Measurements from ENCODE around the gene CDC34. TPM values are rescaled to one million over a fixed set of nuclear protein-coding genes. Genes with fewer than 3 reads are reported as not detected.

The CDC34 gene
- total and polyA plus RNA-seq, 9 of the 15 experiments (the other 6 are each of a cell fraction or from before 2014, with no cell fraction given): 0.80 to 203 (median 65.5) TPM

GRCh38 chr19:584240-585001 lies 52.9 kb downstream of the CDC34 start (continued):
- TF ChIP-seq HNRNPL (IDR thresholded peaks at IDR 0.05; ENCODE audit: low read depth, low read length) (peak; percentile 78; the same call in 1 of the 2 replicates), LARP7 (IDR thresholded peaks at IDR 0.05) (no peak), DACH1 (IDR thresholded peaks at IDR 0.05; ENCODE audit: partially characterized antibody) (peak; percentile 63), ZNF316 (IDR thresholded peaks at IDR 0.05) (no peak), RBFOX2 (IDR thresholded peaks at IDR 0.05; ENCODE audit: low read depth, low read length) (no peak), USF2 (CRISPR knock-in tag; IDR thresholded peaks at IDR 0.05) (no peak), CGGBP1 (CRISPR knock-in tag; IDR thresholded peaks at IDR 0.05) (no peak), BMI1 (IDR thresholded peaks at IDR 0.05; ENCODE audit: low read length) (no peak), PTBP1 (IDR thresholded peaks at IDR 0.05; ENCODE audit: low read depth, low read length) (peak; percentile 75), RFX5 (IDR thresholded peaks at IDR 0.05; ENCODE audit: low read depth, low read length) (no peak), POLR3G (IDR thresholded peaks at IDR 0.05; ENCODE audit: extremely low read depth, insufficient read length, insufficient replicate concordance) (no peak), THRAP3 (IDR thresholded peaks at IDR 0.05; ENCODE audit: borderline replicate concordance) (no peak), KHSRP (IDR thresholded peaks at IDR 0.05) (no peak), SP2 (IDR thresholded peaks at IDR 0.05; ENCODE audit: extremely low read depth, low read depth, low read length, poor library complexity, severe bottlenecking) (no peak), NR2C2 (CRISPR knock-in tag; IDR thresholded peaks at IDR 0.05) (no peak), NR2C2 (tag; IDR thresholded peaks at IDR 0.05) (no peak), IRF9 (tag; IDR thresholded peaks at IDR 0.05) (no peak), GATAD2B (IDR thresholded peaks at IDR 0.05; ENCODE audit: borderline replicate concordance) (no peak), ZBTB7A (IDR thresholded peaks at IDR 0.05; ENCODE audit: borderline replicate concordance, control insufficient read depth, low read depth, low read length) (peak; percentile 88), ZNF197 (CRISPR knock-in tag; IDR thresholded peaks at IDR 0.05; ENCODE audit: low read depth) (no peak), MYC (IDR thresholded peaks at IDR 0.05; ENCODE audit: low read depth, low read length) (0 out of 2 replicates have a peak, but pooled peaks have one; percentile 16), MYC (CRISPR knock-in tag; IDR thresholded peaks at IDR 0.05; ENCODE audit: borderline replicate concordance, low read depth) (no peak), SIX5 (IDR thresholded peaks at IDR 0.05; ENCODE audit: borderline replicate concordance in 1 of 2, insufficient read depth in 1 of 2, low read depth in 1 of 2, low read length in 2 of 2) (no peak), STAG1 (CRISPR knock-in tag; IDR thresholded peaks at IDR 0.05; ENCODE audit: borderline replicate concordance) (peak; percentile 44; the same call in 1 of the 2 replicates), SAFB (IDR thresholded peaks at IDR 0.05; ENCODE audit: borderline replicate concordance, low read depth, low read length) (peak; percentile 87), MIER1 (IDR thresholded peaks at IDR 0.05; ENCODE audit: low read depth) (no peak), MNT (conservative IDR thresholded peaks at IDR 0.05) (no peak)

All from K562 (cell line).